IPS-18a (cell line): Measurements from ENCODE around the gene RASSF10.

Source experiments
- H3K27ac ChIP-seq: one replicate; pipeline ENCODE4 v1.5.1; 2013; ENCODE audit warnings: low read length
- H3K27me3 ChIP-seq: one replicate; pipeline ENCODE4 v1.6.1; 2013; ENCODE audit warnings: mild to moderate bottlenecking, low read length; ENCODE audit not compliant: control insufficient read depth, insufficient read depth
- H3K36me3 ChIP-seq: one replicate; pipeline ENCODE4 v1.6.1; 2013; ENCODE audit warnings: low read depth, low read length; ENCODE audit not compliant: control insufficient read depth
- H3K4me1 ChIP-seq: one replicate; pipeline ENCODE4 v1.6.1; 2013; ENCODE audit warnings: low read depth, low read length; ENCODE audit not compliant: control insufficient read depth
- H3K4me3 ChIP-seq: one replicate; pipeline ENCODE4 v1.5.1; 2013; ENCODE audit warnings: low read length
- H3K9ac ChIP-seq: one replicate; pipeline ENCODE4 v1.6.1; 2013; ENCODE audit warnings: mild to moderate bottlenecking, low read length, moderate library complexity
- H3K9me3 ChIP-seq: one replicate; pipeline ENCODE4 v1.6.1; 2013; ENCODE audit warnings: low read depth, low read length; ENCODE audit not compliant: control insufficient read depth

RASSF10 gene

DNA sequence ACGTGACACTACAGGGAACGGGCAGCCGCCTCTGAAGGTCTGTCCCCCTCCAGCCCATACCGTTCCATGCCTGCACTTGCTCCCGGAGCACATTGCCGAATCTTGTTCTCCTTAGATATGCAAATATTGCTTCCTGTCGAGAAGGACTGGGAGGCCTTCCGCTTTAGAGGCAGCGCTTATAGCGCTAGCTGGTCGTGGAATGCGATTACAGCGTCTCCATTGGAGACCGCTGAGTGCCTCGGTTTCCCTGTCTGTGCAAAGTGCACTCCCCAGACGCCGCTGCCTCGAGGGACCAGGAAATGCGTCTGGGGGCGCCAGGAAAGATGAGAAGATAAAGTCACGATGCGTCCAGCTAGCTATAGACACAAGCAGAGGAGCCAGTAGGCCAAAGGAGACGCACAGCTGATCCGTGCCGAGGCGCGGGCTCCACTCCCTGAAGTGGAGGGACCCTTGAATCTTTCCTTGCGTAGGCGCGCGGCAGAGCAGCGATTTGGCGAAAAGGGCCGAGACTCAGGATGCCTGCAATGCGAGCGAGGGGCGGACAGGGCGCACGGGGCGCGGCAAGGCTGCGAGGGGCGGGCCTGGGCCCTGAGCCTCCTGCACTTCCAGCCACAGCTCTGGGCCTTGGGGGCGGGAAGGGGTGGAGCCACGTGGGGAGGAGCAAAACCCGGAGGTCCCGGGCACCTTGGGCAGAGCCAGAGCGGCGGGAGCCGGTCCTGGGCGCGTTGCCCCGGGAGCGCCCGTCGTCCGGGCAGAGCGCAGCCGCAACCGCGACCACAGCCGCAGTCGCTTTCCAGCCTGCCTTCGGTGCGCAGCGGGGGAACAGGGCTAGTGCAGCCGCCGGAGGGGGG, at the start of gene RASSF10:
TSS of gene RASSF10 (plus strand) at position 692 of the 851 bp plus-strand sequence. CDS start 261 bp downstream, outside the sequence.
- Histone ChIP-seq H3K4me1 (peaks cover 43% of the 10 kb centered on the region), H3K4me3 (peak within 1 kb of the TSS; percentile 61), H3K27me3 (peaks cover 75% of the 10 kb centered on the region), H3K36me3 (no peaks in the 10 kb centered on the region), H3K27ac (no peak within 1 kb of the TSS), H3K9ac (peak within 1 kb of the TSS; percentile 24), H3K9me3 (no peaks in the 10 kb centered on the region)

DNA sequence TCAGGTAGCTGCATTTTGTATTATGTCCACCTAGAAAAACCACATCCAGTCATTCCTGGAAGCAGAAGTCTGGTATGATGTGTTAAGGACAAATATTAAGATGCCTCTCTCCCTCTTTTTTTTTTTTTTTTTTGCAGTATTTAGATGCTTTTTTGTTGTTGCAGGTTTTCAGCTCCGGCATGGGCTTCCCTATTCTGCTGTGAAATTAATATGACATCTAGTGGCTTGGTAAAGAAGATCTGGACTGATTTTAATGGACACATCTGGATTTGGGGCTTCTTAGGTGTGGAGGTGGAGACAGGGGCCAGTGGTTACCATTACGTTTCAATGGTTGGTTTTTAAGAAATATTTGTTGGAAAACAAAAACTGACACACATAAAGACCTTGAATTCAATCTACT, 47.5 kb upstream of the RASSF10 start:
- no peaks in the 10 kb centered on the region for H3K4me1 ChIP-seq
- H3K27ac ChIP-seq: no peak overlapping the region
- no peaks in the 10 kb centered on the region for H3K27me3 ChIP-seq
- no peak overlapping the region for H3K9ac ChIP-seq
- no peaks in the 10 kb centered on the region for H3K36me3 ChIP-seq
- no peaks in the 10 kb centered on the region for H3K9me3 ChIP-seq
- no peak overlapping the region for H3K4me3 ChIP-seq

DNA sequence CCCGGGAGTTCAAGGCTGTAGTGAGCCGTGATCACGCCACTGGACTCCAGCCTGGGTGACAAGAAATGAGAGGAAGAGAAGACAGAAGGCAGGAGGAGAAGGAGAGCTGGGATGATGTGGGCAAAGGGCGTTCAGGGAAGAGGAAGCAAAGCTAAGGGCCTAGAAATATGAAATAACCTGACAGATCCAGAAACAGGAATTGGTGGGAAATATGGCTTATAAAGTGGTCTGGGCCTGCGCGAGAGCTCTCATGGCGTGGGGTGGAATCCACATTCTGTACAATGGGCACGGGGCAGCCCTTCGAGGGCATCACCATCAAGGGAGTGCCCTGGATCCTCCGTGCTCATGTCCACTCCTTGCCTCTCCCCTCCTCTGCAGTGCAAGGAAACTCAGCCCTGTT, 46.8 kb upstream of the RASSF10 start:
- H3K4me3 ChIP-seq: no peak overlapping the region
- no peaks in the 10 kb centered on the region for H3K36me3 ChIP-seq
- no peak overlapping the region for H3K27ac ChIP-seq
- H3K27me3 ChIP-seq: no peaks in the 10 kb centered on the region
- no peak overlapping the region for H3K9ac ChIP-seq
- no peaks in the 10 kb centered on the region for H3K9me3 ChIP-seq
- H3K4me1 ChIP-seq: no peaks in the 10 kb centered on the region

DNA sequence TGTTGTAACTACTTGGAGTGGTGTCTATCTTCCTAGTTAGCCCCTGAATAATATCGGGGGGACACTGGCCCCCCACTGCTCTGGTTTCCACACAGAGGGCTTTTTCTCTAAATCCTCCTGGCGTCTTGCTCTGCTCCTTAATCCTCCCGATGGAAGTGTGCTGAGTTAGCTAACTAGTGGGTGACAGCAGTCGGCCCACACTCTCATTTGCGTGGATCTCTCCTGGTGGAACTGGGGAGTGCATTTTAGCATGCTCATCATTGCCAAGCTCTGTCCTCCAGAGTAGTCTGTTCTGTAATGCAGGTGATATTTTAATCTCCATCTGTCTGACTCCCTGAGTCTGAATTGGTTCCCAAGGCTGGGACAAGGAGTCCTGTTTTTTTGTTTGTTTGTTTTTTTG, 46.1 kb upstream of the RASSF10 start:
- Histone ChIP-seq H3K27me3 (no peaks in the 10 kb centered on the region), H3K9me3 (no peaks in the 10 kb centered on the region), H3K27ac (no peak overlapping the region), H3K9ac (no peak overlapping the region), H3K4me1 (no peaks in the 10 kb centered on the region), H3K4me3 (no peak overlapping the region), H3K36me3 (no peaks in the 10 kb centered on the region)

DNA sequence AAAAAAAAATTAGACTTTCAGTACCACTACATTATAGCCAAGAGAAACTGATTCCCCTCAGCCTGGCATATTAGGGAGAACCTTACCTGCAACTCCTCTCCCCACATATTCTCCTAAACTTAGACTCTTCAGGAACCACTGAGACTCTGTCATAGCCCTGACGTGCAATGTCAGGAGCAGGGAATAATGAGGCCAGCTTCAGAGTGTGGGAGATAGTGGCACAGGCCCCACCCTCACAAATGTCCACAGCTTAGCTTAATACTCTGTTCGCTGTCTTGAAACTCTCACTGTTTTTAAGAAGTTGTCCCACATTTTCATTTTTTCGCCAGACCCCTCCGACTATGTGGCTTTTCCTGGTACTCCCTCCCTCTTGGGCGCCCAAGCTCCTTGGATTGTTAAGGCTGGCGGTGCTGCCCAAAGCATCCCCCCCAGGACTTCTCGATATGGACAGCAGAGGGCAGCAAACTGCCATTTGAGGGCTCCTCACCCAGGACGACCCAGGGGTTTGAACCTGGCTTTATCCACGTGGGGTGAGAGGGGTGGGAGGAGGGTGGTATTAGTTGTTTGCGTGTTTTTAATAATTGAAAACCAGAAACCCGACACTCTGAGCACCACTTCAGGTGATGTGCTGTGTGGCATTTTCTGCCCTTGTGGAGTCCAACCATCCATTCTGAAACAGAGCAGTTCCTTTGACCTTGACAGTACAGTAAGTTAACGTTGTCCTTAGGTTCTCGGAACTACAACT, 45.2 kb upstream of the RASSF10 start:
- Histone ChIP-seq H3K4me1 (no peaks in the 10 kb centered on the region), H3K4me3 (no peak overlapping the region), H3K27me3 (no peaks in the 10 kb centered on the region), H3K9ac (no peak overlapping the region), H3K27ac (no peak overlapping the region), H3K9me3 (no peaks in the 10 kb centered on the region), H3K36me3 (no peaks in the 10 kb centered on the region)

DNA sequence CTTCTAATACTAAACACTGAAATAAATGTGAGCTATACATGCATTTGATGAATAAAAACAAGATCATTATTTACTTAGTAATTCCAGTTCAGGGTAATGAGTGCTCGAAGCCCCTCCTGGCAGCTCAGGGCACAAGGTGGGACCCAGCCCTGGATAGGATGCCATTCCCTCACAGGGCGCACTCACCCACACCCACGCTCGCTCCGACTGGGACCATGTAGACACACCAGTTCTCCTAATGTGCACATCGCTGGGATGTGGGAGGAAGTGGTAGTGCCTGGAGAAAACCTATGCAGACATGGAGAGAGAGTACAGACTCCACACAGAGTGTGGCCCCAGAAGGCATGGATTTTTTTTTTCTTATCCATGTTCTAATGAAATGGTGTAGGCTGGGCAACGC, 44.5 kb upstream of the RASSF10 start:
- no peaks in the 10 kb centered on the region for H3K9me3 ChIP-seq
- no peak overlapping the region for H3K27ac ChIP-seq
- H3K27me3 ChIP-seq: no peaks in the 10 kb centered on the region
- no peak overlapping the region for H3K9ac ChIP-seq
- no peaks in the 10 kb centered on the region for H3K36me3 ChIP-seq
- no peak overlapping the region for H3K4me3 ChIP-seq
- no peaks in the 10 kb centered on the region for H3K4me1 ChIP-seq

DNA sequence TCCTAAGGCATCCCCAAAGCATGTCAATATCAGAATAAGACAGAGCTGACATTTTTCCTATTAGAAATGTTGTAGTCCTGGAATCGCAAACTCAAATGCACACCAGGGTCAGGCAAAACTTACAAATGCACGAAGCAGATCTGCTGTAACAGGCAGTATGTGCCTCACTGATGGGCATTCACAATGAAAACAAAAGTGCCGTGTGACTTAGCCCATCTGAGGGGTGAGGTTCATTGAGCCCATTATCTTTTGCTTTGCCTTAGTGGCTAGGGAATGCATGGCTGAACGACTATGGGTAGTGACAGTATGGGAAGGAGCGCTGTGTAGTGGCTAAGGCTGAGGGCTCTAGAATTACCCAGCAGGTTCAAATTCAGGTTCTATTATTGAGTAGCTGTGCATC, 43.1 kb upstream of the RASSF10 start:
- Histone ChIP-seq H3K36me3 (no peaks in the 10 kb centered on the region), H3K4me3 (no peak overlapping the region), H3K27ac (no peak overlapping the region), H3K27me3 (no peaks in the 10 kb centered on the region), H3K4me1 (no peaks in the 10 kb centered on the region), H3K9ac (no peak overlapping the region), H3K9me3 (no peaks in the 10 kb centered on the region)

DNA sequence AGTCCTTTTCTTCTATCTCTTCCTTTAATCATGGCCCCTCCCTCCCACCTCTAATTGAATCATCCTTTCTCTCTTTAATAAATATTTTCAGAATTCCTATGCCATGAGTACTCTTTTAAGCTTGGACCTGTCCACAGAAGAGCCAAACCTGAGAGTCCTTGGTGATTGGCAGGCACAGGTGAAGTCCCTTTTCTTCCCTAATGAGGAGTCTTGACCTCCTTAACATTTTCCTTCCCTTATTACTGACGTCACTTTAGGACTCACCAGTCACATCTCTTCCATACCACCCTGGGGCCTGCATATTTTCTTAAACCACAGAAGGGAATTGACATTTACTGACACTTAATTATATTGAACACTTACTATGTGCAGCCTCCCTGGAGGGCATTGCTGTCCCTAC, 41.0 kb upstream of the RASSF10 start:
- no peak overlapping the region for H3K27ac ChIP-seq

DNA sequence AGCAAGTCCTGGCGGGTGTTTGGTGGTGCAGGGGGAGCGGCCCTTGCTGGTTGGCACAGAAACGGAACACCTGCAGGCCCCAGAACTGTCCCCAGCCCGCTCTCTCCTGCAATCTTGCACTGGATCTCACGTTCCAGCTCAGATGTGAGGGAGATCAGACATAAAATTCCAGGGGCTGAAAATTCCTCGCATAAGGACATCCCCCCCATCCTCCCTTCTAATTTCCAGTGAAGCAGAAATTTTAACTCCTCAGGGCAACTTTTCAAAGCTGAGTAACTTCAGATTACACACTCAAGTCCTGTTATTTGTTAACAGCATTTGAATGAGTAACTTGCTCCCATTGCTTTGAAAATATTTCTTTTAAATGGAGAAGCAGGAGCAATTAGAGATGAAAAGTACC, 40.3 kb upstream of the RASSF10 start:
- no peaks in the 10 kb centered on the region for H3K9me3 ChIP-seq
- no peaks in the 10 kb centered on the region for H3K36me3 ChIP-seq
- no peaks in the 10 kb centered on the region for H3K4me1 ChIP-seq
- H3K9ac ChIP-seq: no peak overlapping the region
- no peak overlapping the region for H3K27ac ChIP-seq
- H3K27me3 ChIP-seq: no peaks in the 10 kb centered on the region
- H3K4me3 ChIP-seq: no peak overlapping the region

More for the DNA sequence above, 41.0 kb upstream of the RASSF10 start:
- H3K9ac ChIP-seq: no peak overlapping the region
- H3K4me3 ChIP-seq: no peak overlapping the region
- H3K9me3 ChIP-seq: no peaks in the 10 kb centered on the region
- H3K27me3 ChIP-seq: no peaks in the 10 kb centered on the region
- no peaks in the 10 kb centered on the region for H3K36me3 ChIP-seq
- no peaks in the 10 kb centered on the region for H3K4me1 ChIP-seq

DNA sequence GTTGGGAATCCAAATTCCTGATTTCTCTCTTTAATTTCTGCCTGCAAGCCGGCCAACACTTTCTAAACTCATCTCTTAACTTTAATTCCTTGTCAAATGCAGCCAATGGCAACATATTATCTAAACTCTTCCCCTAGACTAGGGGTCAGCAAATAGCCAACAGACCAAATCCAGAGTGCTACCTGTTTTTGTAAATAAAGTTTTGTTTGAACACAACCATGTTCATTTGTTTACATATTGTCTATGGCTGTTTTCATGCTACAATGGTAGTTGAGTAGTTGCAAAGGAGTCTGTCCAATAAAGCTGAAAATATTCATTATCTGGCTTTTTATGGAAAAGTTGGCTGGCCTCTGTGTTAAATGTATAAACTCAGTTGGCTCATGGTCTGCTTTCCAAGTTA, 37.2 kb upstream of the RASSF10 start:
- Histone ChIP-seq H3K4me1 (no peaks in the 10 kb centered on the region), H3K36me3 (no peaks in the 10 kb centered on the region), H3K27ac (no peak overlapping the region), H3K27me3 (no peaks in the 10 kb centered on the region), H3K9me3 (no peaks in the 10 kb centered on the region), H3K9ac (no peak overlapping the region), H3K4me3 (no peak overlapping the region)

DNA sequence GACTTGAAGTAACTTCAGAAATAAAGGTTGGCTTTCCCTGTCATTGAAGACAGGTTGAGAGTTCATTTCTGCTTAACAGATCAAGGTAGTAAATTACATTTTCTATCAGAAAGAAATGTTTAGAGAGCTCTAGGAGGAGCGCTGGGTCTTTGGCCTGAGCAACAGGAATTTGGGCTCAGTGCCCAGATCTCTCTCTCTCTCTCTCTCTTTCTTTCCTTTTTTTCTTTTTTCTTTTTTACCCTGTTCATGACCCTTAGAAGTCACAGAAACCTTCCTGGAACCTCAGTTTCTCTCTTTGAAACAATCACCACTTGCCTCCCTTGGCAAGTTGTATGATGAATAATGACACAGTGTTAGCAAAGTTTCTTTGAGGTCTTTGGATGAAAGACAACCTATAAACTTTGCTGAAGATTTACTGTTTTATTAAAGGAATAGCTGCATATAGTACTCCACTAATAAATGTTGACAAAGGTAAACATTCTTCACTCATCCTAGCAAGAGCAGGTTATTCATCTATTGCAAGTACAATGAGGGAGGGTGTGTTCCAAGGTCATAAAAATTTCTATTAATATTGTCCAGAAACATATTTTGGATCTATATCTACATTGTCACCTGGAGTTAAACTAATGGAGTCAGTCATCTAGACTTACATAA, 35.5 kb upstream of the RASSF10 start:
- Histone ChIP-seq H3K36me3 (no peaks in the 10 kb centered on the region), H3K27me3 (no peaks in the 10 kb centered on the region), H3K27ac (no peak overlapping the region), H3K9me3 (no peaks in the 10 kb centered on the region), H3K4me3 (no peak overlapping the region), H3K9ac (no peak overlapping the region), H3K4me1 (no peaks in the 10 kb centered on the region)
